Panc1 (cell line): ENCODE measurements around the gene ZNF367. TPM values are rescaled to one million over a fixed set of nuclear protein-coding genes. Genes with fewer than 3 reads are reported as not detected.

Experiments
- ATAC-seq: fragments of 200-7000 bp; cut with Tn5 transposase; 2 replicates; pipeline ENCODE4 v1.9.1; 2020; ENCODE audit warnings: mild to moderate bottlenecking, moderate library complexity
- BruUV-seq: library from RNA; stranded (reverse); fragments of 400-500 nt; replicated peaks from 2 replicates; lab custom pipeline; 2021; lab: Mats Ljungman, UMichigan
- CTCF ChIA-PET: fragments of 300-600 bp; sonication (Branson Sonifier 250); formaldehyde crosslinking; loops from one replicate; lab custom pipeline; 2022; ENCODE audit warnings: antibody characterized with exemption; lab: Charles Lee
- POLR2A ChIA-PET: fragments of 300-600 bp; sonication (Branson Sonifier 250); formaldehyde crosslinking; loops from one replicate; lab custom pipeline; 2022; ENCODE audit warnings: antibody characterized with exemption; lab: Charles Lee
- DNase-seq: peaks from one replicate; pipeline ENCODE4 v3.0.0-alpha.2; 2010; ENCODE audit warnings: low read depth, low spot score
- H3K27ac ChIP-seq: 2 replicates; pipeline ENCODE4 v1.5.1; 2011; ENCODE audit warnings: mild to moderate bottlenecking, low read length, inconsistent platforms
- H3K27me3 ChIP-seq: fragments of 200-500 bp; sonication (Bioruptor generic); 2 replicates; pipeline ENCODE4 v1.6.0; 2014; ENCODE audit warnings: low read length, inconsistent platforms; ENCODE audit not compliant: control insufficient read depth, insufficient read depth
- H3K36me3 ChIP-seq: fragments of 200-500 bp; sonication (Bioruptor generic); 2 replicates; pipeline ENCODE4 v1.5.1; 2014; ENCODE audit warnings: inconsistent platforms, mild to moderate bottlenecking, low read length, moderate library complexity; ENCODE audit not compliant: control insufficient read depth, insufficient read depth
- H3K4me1 ChIP-seq: 2 replicates; pipeline ENCODE4 v1.5.1; 2011; ENCODE audit warnings: inconsistent platforms, mild to moderate bottlenecking, low read length, moderate library complexity; ENCODE audit not compliant: control insufficient read depth, insufficient read depth
- H3K4me3 ChIP-seq, 2 experiments: 2 replicates each; pipeline ENCODE4 v1.5.1; 2011 to 2012; ENCODE audit warnings: low read depth in 2 of 2, low read length in 2 of 2, mild to moderate bottlenecking in 2 of 2, inconsistent platforms in 1 of 2, moderate library complexity in 1 of 2
- H3K9me3 ChIP-seq: fragments of 200-500 bp; sonication (Bioruptor generic); 2 replicates; pipeline ENCODE4 v1.5.1; 2014; ENCODE audit warnings: low read depth, mild to moderate bottlenecking, inconsistent platforms, low read length, moderate library complexity; ENCODE audit not compliant: control insufficient read depth, insufficient read depth
- POLR2AphosphoS5 ChIP-seq: IDR thresholded peaks from 2 replicates; pipeline ENCODE4 v1.6.1; 2012; ENCODE audit warnings: mild to moderate bottlenecking, low read depth, low read length, moderate library complexity
- REST ChIP-seq, 2 experiments: IDR thresholded peaks; 2 replicates each; pipeline ENCODE4 v1.6.1; 2011 to 2012; ENCODE audit warnings: low read depth in 2 of 2, control low read depth in 1 of 2, low read length in 1 of 2, mild to moderate bottlenecking in 1 of 2, moderate library complexity in 1 of 2; ENCODE audit not compliant: insufficient read depth in 1 of 2
- SIN3A ChIP-seq: IDR thresholded peaks from 2 replicates; pipeline ENCODE4 v1.6.1; 2012; ENCODE audit warnings: low read depth, mild to moderate bottlenecking, low read length, moderate library complexity, borderline replicate concordance; ENCODE audit not compliant: insufficient read depth
- TCF7L2 ChIP-seq: IDR thresholded peaks from 2 replicates; pipeline ENCODE4 v1.6.1; 2011; ENCODE audit warnings: mild to moderate bottlenecking, low read depth, low read length, inconsistent platforms
- in situ Hi-C: cut with HindIII; loops from 2 replicates; pipeline ENCODE4 v1.10.0; 2016; ENCODE audit warnings: low sequenced_read_pairs, low pct_unique_long_range_greater_than_20kb
- intact Hi-C: fragments of 100-400 bp; cut with micrococcal nuclease; formaldehyde crosslinking; loops from one replicate; pipeline ENCODE4 v1.10.0; 2022; ENCODE audit not compliant: unreplicated experiment
- total RNA-seq: library from RNA; stranded (reverse); gene quantifications from one replicate; pipeline ENCODE4 v1.2.1, GENCODE V29; 2021; ENCODE audit not compliant: unreplicated experiment
- TF ChIP-seq, protein P1 (sequence below): fragments of 450-650 bp; IDR thresholded peaks from 2 replicates; pipeline ENCODE4 v1.5.1; 2017; ENCODE audit warnings: mild to moderate bottlenecking

The ZNF367 gene
- total RNA-seq, 1 experiment from 2014 or later = 12.4 TPM

DNA sequence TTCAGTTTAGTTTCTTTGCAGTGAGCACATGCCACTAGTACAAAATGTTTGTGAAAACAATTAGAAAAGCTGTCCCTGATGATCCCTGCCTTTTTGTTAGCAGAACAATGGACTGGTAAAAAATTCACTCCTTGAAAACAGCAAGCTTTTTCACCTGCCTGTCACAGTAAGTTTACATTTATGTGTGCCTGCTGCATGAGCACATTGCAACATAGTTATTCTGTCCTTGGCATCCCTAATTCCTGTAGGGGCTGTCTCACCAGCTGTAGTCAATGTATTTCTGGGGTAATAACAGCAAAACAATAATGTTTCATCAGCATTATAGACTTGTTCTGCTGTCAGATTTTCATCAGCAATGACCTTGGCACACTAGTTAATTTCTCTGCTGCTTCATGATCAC, 11.6 kb upstream of the ZNF367 start:
- ChIA-PET POLR2A (no interaction called here), CTCF (no interaction called here)
- H3K4me1 ChIP-seq = peaks cover 3% of the 10 kb centered on the region; the same call in 1 of the 2 replicates
- no TSS peak for BruUV-seq
- DNase-seq (no peak), ATAC-seq (no peak)
- in situ Hi-C loops (no loop called here), intact Hi-C loops (no loop called here)
- H3K36me3 ChIP-seq = no peaks in the 10 kb centered on the region
- H3K4me3 ChIP-seq = no peak overlapping the region
- H3K27me3 ChIP-seq = no peaks in the 10 kb centered on the region
- H3K9me3 ChIP-seq = no peaks in the 10 kb centered on the region
- no peak overlapping the region for H3K27ac ChIP-seq
- TF ChIP-seq, protein P1, sequence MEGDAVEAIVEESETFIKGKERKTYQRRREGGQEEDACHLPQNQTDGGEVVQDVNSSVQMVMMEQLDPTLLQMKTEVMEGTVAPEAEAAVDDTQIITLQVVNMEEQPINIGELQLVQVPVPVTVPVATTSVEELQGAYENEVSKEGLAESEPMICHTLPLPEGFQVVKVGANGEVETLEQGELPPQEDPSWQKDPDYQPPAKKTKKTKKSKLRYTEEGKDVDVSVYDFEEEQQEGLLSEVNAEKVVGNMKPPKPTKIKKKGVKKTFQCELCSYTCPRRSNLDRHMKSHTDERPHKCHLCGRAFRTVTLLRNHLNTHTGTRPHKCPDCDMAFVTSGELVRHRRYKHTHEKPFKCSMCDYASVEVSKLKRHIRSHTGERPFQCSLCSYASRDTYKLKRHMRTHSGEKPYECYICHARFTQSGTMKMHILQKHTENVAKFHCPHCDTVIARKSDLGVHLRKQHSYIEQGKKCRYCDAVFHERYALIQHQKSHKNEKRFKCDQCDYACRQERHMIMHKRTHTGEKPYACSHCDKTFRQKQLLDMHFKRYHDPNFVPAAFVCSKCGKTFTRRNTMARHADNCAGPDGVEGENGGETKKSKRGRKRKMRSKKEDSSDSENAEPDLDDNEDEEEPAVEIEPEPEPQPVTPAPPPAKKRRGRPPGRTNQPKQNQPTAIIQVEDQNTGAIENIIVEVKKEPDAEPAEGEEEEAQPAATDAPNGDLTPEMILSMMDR = no peak
- no peak for TF ChIP-seq TCF7L2
- TF ChIP-seq SIN3A = no peak
- TF ChIP-seq POLR2AphosphoS5 = no peak
- no peak for TF ChIP-seq REST (IDR thresholded peaks at IDR 0.05; ENCODE audit: insufficient read depth in 1 of 2, low read depth in 2 of 2, low read length in 1 of 2)

DNA sequence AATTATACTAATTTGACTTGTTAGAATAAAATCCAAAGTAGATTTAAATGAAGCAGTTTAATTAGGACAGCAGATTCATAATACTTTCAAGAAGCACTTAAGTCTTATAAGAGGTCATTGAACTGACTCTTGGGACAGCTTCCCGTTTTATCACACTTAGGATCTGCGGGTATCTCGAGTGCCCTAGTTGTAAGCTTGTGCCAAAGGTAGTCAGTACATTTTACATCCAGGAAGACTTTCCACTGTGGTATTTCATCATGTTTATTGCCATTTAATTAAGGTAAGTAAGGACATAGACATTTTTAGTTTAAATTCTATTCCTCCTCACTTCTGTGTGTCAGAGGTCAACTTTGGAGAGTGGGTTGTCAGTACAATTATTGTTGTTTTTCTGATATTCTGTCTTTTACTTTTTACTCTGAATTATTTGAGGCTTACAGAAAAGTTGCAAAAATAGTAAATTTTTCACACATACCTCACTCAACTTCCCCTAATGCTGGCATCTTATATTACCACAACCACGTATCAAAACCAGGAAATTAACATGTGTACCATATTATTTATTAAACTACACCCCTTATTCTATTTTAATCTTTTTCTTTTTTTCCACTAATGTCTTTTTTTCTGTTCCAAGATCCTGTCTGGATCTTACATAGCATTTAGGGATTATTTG, 7.5 kb upstream of the ZNF367 start:
- DNase-seq (no peak), ATAC-seq (no peak)
- Histone ChIP-seq H3K27ac (peak overlapping the region; percentile 61; the same call in 1 of the 2 replicates), H3K9me3 (no peaks in the 10 kb centered on the region), H3K36me3 (no peaks in the 10 kb centered on the region), H3K4me3 (no peak overlapping the region), H3K4me1 (peaks cover 20% of the 10 kb centered on the region), H3K27me3 (no peaks in the 10 kb centered on the region)
- no peak for TF ChIP-seq REST (IDR thresholded peaks at IDR 0.05; ENCODE audit: insufficient read depth in 1 of 2, low read depth in 2 of 2, low read length in 1 of 2)
- no peak for TF ChIP-seq POLR2AphosphoS5
- no peak for TF ChIP-seq TCF7L2
- TF ChIP-seq SIN3A = no peak
- TF ChIP-seq, protein P1 = no peak
- no TSS peak for BruUV-seq
- POLR2A ChIA-PET = no interaction called here
- in situ Hi-C loops = no loop called here
- intact Hi-C loops = no loop called here
- CTCF ChIA-PET = no interaction called here
